C4-2B (cell line): ENCODE measurements around the gene OR2C3.

Experiments used
- CTCF ChIP-seq: fragments of 450-650 bp; conservative IDR thresholded peaks from 2 replicates; pipeline ENCODE4 v1.5.1; 2017; ENCODE audit warnings: mild to moderate bottlenecking
- ZFX ChIP-seq: fragments of 450-650 bp; IDR thresholded peaks from 2 replicates; pipeline ENCODE4 v1.6.1; 2017

GRCh38 chr1:247491328-247491727 lies 44.9 kb downstream of the OR2C3 start:
- no peak for TF ChIP-seq CTCF
- TF ChIP-seq ZFX = no peak
